ENCODE measurements around the gene TFDP1.
A peak's percentile ranks its signal among the peaks of the same experiment; 100 is the strongest.

Gene TFDP1

DNA sequence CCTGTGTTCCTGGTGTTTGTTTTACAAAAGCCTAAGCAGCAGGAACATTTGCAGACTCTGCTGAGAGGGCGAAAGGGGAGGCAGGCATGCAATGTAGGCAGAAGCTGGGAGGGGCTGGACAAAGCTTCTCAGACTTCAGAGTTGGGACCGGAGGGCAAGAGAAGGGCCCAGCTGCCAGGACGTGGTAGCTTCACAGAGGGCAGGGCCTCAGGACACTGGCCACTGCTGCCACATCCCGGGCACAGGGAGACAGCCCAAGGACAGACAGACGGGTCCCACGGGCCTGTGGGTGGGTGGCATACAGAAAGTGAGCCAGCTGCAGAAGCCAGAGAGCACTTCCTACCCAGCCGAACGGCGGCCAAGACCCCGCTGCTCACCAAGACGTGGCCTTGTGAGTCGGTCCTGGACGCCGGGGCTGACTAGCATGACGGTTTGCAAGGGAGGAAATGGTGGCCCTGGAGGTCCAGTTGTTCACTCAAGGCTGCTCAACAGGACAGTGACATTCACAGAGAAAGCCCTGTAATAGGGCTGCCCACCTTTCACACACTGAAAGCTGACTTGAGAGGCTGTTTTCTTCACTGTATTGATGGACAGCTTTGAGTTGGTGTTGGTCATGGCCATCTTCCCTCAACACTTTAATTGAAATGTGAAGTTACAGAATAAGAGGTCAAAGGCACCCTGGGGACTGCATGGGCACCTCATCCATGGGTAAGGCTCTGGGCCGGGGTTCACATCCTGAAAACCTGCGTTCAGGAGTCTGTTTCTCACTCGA, 23.7 kb upstream of the TFDP1 start:
- TF ChIP-seq, protein P1, sequence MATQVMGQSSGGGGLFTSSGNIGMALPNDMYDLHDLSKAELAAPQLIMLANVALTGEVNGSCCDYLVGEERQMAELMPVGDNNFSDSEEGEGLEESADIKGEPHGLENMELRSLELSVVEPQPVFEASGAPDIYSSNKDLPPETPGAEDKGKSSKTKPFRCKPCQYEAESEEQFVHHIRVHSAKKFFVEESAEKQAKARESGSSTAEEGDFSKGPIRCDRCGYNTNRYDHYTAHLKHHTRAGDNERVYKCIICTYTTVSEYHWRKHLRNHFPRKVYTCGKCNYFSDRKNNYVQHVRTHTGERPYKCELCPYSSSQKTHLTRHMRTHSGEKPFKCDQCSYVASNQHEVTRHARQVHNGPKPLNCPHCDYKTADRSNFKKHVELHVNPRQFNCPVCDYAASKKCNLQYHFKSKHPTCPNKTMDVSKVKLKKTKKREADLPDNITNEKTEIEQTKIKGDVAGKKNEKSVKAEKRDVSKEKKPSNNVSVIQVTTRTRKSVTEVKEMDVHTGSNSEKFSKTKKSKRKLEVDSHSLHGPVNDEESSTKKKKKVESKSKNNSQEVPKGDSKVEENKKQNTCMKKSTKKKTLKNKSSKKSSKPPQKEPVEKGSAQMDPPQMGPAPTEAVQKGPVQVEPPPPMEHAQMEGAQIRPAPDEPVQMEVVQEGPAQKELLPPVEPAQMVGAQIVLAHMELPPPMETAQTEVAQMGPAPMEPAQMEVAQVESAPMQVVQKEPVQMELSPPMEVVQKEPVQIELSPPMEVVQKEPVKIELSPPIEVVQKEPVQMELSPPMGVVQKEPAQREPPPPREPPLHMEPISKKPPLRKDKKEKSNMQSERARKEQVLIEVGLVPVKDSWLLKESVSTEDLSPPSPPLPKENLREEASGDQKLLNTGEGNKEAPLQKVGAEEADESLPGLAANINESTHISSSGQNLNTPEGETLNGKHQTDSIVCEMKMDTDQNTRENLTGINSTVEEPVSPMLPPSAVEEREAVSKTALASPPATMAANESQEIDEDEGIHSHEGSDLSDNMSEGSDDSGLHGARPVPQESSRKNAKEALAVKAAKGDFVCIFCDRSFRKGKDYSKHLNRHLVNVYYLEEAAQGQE (IDR thresholded peaks at IDR 0.05; ENCODE audit: insufficient read depth in 1 of 2, low read depth in 2 of 2, low read length in 2 of 2), result no peak
- TF ChIP-seq TAF1 (IDR thresholded peaks at IDR 0.05; ENCODE audit: borderline replicate concordance, insufficient read depth, low read length), result no peak
- TF ChIP-seq SIN3A (IDR thresholded peaks at IDR 0.05; ENCODE audit: borderline replicate concordance, insufficient read depth, low read length), result no peak
- no peak for TF ChIP-seq FOXP2 (optimal IDR thresholded peaks at IDR 0.05; ENCODE audit: borderline replicate concordance, extremely low read depth, extremely low read length, insufficient read depth)
- TF ChIP-seq POLR2AphosphoS5 (IDR thresholded peaks at IDR 0.05; ENCODE audit: low read depth, low read length), result no peak

DNA sequence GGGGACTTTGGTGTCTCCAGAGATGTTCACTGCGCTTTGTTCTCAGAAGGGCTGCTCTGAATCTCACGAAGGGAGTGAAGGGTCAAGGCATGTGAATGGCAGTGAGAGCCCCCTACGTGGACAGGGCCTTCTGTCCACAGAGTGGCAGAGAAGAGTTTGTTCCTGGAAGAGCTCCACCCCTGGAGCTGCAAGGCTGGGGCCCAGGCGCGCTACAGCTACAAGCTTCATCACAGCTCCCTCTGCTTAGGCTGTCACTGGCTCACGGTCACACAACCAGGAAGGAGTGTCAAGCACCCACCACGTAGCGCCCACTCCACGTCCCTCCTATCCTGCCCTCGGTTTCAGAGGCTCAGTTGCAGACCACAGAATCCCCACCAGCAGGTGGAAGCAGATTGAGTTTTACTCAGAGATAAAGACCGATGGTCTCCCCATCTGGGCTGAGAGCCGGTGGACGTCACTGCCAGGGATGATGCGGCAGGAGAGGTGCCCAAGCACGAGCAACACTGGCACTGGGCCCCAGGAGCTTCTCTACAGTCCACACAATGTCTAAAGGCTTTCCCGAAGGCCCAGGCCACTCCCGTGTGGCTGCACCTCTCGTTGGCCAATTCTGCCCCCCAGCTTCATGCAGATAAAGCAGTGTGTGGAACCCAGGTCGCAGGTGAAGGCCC, 23.0 kb upstream of the TFDP1 start:
- TF ChIP-seq FOXP2 (optimal IDR thresholded peaks at IDR 0.05; ENCODE audit: borderline replicate concordance, extremely low read depth, extremely low read length, insufficient read depth), result no peak
- no peak for TF ChIP-seq TAF1 (IDR thresholded peaks at IDR 0.05; ENCODE audit: borderline replicate concordance, insufficient read depth, low read length)
- TF ChIP-seq, protein P1 (IDR thresholded peaks at IDR 0.05; ENCODE audit: insufficient read depth in 1 of 2, low read depth in 2 of 2, low read length in 2 of 2), result no peak
- TF ChIP-seq POLR2AphosphoS5 (IDR thresholded peaks at IDR 0.05; ENCODE audit: low read depth, low read length), result no peak
- TF ChIP-seq SIN3A (IDR thresholded peaks at IDR 0.05; ENCODE audit: borderline replicate concordance, insufficient read depth, low read length), result no peak

GRCh38 chr13:113562085-113562749, 22.3 kb upstream of the TFDP1 start:
- TF ChIP-seq, protein P1 (IDR thresholded peaks at IDR 0.05; ENCODE audit: insufficient read depth in 1 of 2, low read depth in 2 of 2, low read length in 2 of 2), result no peak
- TF ChIP-seq SIN3A (IDR thresholded peaks at IDR 0.05; ENCODE audit: borderline replicate concordance, insufficient read depth, low read length) (no peak), TAF1 (IDR thresholded peaks at IDR 0.05; ENCODE audit: borderline replicate concordance, insufficient read depth, low read length) (no peak), FOXP2 (optimal IDR thresholded peaks at IDR 0.05; ENCODE audit: borderline replicate concordance, extremely low read depth, extremely low read length, insufficient read depth) (peak; percentile 49), POLR2AphosphoS5 (IDR thresholded peaks at IDR 0.05; ENCODE audit: low read depth, low read length) (no peak)

- TF ChIP-seq, protein P1 (IDR thresholded peaks at IDR 0.05; ENCODE audit: insufficient read depth in 1 of 2, low read depth in 2 of 2, low read length in 2 of 2), result no peak
- TF ChIP-seq SIN3A (IDR thresholded peaks at IDR 0.05; ENCODE audit: borderline replicate concordance, insufficient read depth, low read length), result no peak
- no peak for TF ChIP-seq POLR2AphosphoS5 (IDR thresholded peaks at IDR 0.05; ENCODE audit: low read depth, low read length)
- no peak for TF ChIP-seq FOXP2 (optimal IDR thresholded peaks at IDR 0.05; ENCODE audit: borderline replicate concordance, extremely low read depth, extremely low read length, insufficient read depth)
- TF ChIP-seq TAF1 (IDR thresholded peaks at IDR 0.05; ENCODE audit: borderline replicate concordance, insufficient read depth, low read length), result no peak
These were observed 21.7 kb upstream of the TFDP1 start for GRCh38 chr13:113562844-113563243.

Measured in PFSK-1 (cell line).